ENCODE data around the gene IFRD2.
"Not testable (repeated sequence)": the region's sequence is repeated elsewhere in the genome, so short reads cannot be mapped to it uniquely, and the experiment has no call there.

Gene IFRD2

DNA sequence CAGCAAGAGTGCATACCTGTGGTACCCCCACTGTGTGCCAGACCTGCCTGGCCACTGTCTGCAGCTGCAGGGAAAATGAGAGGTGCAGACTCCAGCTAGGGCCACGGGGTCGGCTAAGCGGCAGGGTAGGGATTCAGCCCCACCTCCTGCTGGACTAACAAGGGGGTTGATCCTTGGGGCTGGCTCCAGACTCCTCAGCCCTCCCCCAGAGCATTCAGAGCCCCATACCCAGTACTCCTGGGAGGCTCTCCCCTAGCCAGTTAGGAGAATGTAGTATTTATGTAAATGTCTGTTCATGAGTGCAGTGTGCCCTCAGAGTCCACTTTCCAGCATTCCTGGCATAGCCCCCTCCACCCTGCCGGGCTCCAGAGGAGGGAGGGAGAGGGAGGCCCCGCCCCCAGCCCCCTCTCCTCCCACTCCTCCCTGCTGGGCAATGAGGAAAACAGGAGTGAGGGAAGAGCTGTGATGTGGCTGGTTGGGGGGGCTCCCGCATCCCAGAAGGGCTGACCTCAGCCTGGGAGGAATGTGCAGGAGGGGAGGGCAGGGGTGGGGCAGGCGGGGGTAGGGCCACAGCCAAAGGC is 27.8 kb downstream of the IFRD2 start:
- no peak for DNase-seq

DNA sequence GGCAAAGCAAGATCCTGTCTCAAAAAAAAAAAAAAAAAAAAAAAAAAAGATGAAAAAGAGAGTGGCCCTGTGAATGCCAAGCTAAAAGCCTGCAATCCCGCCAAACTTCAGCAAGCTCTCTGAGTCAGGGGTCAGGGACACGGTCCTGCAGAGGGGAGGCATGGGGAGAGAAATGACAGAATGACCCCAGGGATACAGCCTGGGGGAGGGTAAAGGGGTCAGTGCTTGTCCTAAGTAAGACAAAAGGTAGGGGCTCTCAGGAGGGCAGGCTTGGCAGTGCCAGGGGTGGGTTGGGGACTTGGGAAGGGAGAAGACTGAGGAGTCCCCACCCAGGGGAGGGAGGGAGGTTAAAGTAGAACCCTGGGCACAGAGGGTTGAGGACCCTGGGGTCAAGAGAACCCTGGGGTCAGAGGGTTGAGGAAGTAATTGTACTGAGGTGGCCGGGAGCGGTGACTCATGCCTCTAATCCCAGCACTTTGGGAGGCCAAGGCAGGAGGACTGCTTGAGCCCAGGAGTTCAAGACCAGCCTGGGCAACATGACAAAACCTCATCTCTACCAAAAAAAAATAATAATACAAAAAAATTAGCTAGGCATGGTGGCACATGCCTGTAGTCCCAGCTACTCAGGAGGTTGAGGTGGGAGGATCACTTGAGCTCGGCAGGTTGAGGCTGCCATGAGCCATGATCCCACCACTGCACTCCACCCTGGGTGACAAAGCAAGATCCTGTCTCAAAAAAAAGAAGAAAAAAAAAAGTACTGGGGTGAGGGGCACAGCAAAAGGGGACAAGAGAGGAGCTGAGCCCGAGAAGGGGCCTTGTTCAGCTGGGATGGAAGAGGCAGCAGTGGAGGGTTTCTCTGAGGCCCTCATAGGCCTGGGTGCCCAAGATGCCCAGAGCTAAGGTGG is 28.5 kb downstream of the IFRD2 start:
- DNase-seq, result no peak

DNA sequence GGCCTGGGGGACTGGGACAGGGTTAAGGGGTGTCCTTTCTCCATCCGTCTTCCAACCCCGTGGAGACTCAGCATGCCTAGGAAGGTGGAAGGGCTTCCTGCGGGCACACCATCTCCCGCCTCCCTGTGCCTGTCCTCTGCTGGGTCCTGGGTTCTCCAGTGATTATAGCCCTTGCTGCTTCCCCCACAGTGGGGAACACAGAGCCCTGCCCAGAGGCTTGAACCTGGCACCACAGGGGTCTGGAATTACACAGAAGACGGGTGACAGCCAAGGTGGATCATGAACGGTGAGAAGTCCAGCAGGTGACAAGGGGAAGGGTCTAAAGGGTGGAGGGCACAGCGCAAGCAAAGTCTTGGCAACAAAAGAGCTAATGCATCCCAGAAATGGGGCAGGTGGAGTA is 29.5 kb downstream of the IFRD2 start:
- no peak for DNase-seq

DNA sequence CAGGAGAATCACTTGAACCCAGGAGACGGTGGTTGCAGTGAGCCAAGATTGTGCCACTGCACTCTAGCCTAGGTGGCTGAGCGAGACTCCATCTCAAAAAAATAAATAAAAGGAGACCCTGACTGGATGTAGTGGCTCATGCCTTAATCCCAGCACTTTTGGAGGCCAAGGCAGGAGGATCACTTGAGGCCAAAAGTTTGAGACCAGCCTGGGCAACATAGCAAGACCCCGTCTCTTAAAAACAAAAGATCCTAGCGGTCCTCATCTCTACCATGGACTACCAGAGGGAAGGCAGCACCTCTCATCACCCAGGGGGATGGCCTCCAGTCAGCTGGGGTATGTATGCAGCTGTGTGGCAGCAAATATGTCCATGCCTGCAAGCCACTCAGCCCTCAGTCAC is 30.0 kb downstream of the IFRD2 start:
- DNase-seq, result not testable (repeated sequence)

DNA sequence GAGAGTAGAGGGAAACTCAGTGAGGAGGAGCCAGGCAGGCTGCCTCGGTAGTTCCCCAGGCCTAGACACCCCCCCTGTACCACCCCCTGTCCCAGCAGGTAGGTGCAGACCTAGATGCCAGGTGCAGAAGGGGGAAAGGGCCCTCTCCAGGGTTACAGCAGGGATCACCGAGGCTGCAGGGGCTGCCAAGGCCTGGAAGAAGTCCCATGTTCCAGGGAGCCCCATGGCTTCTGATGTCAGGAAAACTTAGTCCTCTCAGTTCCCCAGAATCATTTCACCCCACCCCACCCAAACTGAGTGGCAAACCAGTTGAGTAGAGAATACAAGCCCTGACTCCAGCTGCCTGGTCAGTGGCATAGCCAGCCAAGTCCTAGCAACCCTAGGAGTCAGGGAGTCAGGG is 30.7 kb downstream of the IFRD2 start:
- no peak for DNase-seq

DNA sequence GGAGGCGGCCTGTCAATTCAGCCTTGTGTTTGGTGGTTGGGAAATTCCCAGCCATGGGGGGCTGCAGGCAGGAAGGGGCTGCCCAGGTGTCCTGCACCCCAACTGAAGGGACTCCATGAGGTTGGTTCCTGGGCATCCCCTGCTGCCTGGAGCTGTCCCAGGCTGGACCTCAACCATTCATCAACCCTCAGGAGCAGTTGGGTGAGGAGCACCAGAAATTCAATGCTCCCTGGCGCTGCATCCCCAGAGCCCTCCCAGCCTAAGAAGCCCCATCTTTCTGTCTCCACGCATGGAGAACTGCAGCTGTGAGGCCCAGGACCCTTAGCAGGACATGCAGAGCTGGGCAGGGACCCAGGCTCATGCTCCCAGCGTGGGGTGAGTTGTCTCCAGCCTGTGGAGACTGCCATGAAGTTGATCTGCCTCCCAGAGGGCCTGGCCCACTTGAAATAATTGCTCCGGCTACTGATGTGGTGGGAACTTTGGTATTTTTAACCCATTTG is 31.2 kb downstream of the IFRD2 start:
- no peak for DNase-seq

DNA sequence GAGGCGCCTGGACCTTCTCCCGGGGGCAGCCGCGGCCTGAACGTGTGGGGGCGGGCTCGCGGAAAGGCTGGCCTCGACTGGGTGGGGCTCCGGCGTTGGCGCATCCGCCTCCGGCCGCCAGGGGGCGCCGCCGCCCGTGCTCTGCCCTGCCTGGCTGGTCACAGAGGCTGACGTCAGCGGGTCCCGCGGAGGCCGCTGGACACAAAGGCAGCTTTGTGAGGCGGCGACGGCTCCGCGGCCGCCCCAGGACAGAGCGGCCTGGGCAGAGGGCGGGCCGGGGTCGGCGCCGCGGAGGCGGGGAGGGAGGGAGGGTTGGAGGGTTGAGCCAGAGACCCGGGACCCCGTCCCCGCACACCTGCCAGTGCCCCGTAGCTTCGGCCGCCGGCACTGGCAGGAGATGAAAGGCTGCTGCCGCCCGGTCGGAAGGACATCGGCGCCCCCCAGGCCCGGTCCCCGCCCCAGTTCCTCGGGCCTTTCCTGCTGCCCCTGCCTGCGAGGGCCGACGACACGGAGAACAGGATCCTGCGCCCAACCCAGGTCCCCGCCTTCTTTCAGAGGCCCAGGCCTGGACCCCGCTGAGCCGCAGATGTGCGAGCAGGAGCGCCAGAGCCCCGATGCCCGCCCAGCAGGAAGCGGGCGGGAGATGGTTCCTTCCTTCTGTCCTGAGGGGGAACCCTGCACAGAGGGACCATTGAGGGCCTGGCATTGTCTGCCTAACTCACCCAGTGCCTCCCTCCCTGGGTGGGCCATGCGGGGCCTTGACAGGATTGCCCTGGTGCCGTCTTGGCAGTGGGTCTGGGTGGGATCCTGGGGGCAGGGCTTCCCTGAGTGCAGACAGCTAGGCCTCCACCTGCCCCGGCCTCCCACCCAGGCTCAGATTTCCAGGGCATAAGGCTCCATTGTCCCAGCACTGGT is 31.9 kb downstream of the IFRD2 start:
- DNase-seq, result peak; percentile 71 to 78

DNA sequence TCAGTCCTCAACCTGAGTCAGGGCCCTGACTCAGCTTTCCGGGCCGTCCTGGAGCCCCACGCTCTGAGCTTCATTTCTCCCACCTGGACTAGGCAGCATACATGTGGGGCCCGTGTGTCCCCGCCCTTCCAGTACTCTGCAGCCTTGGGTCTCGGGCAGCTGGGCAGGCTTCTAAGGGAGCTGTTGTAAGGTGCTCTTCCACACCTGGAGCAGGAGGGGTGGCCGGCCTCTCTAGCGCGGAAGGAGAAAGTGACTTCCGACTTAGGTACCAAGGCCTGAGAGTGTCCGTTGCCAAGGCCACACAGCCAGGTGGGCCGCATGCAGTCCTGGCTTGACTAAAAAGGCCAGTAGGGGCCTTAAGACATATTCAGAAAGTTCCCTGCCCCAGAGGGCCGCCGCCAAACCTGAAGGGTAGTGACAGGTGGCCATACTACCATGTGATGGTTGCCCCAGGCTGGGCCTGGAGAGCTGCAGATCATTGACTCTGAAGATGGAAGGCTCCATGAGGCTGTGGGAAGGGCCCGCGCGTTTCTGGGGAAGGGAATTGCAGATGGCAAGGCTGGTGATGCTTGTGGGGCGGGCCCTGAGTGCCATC is 32.7 kb downstream of the IFRD2 start:
- no peak for DNase-seq

DNA sequence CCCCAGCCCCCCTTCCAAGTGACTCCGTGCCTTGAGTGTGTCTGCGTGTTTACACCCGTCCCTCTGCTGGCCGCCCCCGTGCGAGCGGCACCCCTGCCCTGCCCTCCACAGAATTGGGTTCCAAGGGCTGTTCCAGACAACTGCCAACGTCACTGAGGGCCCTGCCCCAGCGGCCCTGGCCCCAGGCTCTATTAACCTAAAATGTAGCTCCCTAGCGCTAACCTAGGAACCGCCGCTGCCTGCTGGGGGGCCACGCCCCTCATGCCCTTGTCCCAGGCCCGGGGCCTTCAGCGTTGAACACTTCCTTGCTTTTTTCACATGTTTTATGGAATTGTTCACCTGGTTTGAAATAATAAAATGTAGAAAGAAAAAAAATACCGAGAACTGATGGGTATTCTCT is 33.2 kb downstream of the IFRD2 start:
- DNase-seq, result no peak

DNA sequence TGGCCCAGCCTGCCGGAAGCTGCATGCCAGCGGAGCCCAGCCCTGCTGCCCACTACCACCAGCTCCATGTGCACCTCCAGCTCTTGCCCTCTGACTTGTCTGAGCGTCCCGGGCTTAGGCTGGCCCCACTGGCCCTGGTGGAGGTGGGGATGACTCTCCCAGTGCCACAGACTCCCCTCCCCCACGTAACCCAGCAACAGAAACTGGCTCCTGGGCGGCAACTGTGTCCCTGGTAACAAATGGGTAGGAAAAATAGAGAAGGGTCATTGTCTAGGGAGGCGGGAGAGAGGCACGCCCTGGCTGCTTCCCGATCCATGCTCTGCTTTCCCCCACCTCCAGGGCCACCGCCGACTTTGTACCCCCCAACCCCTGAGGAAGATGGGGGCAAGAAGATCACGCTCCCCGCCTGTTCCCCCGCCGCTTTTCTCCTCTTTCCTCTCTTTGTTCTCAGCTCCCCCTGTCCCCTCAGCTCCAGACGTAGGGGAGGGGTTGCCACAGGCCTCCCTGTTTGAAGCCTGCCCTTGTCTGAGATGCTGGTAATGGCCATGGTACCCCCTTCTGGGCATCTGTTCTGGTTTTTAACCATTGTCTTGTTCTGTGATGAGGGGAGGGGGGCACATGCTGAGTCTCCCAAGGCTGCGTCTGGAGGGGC is 34.1 kb downstream of the IFRD2 start:
- DNase-seq, result no peak

DNA sequence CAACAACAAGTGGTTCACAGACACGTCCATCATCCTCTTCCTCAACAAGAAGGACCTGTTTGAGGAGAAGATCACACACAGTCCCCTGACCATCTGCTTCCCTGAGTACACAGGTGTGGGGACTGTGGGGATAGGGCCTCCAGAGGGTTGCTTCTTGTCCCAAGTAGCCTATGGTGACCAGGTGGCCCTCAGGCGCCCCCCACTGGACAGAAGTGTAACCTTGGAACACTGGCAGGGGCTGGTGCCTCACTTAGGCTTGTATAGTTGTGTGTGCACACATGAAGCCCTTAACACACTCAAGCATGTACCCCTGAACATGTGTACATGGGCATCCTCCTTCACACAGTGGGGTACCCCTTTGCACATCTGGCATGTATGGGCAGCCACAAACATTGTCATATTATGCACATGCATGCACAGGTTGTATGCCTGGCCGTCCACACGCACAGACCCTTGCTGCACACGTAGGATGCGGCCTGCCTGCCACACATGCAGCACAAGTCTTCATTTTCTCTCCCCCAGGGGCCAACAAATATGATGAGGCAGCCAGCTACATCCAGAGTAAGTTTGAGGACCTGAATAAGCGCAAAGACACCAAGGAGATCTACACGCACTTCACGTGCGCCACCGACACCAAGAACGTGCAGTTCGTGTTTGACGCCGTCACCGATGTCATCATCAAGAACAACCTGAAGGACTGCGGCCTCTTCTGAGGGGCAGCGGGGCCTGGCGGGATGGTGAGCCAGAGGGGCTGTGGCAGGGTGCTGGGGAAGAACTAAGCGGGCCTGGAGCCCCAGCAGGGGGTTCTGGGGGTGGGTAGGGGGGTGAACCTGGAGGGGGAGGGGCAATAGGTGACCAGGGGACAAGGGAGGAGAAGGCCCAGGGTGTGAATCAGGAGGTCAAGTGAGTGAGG is 35.0 kb downstream of the IFRD2 start:
- peak; percentile 27 to 38 for DNase-seq

DNA sequence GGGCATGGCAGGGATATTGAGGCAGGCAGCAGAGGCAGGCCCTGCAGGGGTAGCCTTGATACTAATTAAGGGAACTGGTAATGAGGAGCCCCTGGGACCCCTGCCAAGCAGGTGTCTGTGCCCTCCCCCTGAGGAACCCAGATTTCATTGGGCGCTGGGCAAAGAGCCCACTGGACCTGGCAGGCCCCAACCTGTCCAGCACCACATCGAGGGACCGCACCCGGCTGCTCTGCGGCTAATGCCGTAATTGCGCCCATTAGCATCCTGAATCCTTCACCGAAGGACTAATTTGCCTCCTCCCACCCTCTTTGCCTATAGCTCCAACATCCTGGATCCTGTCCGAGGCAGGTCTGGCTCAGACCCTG is 37.0 kb downstream of the IFRD2 start:
- DNase-seq, result no peak

DNA sequence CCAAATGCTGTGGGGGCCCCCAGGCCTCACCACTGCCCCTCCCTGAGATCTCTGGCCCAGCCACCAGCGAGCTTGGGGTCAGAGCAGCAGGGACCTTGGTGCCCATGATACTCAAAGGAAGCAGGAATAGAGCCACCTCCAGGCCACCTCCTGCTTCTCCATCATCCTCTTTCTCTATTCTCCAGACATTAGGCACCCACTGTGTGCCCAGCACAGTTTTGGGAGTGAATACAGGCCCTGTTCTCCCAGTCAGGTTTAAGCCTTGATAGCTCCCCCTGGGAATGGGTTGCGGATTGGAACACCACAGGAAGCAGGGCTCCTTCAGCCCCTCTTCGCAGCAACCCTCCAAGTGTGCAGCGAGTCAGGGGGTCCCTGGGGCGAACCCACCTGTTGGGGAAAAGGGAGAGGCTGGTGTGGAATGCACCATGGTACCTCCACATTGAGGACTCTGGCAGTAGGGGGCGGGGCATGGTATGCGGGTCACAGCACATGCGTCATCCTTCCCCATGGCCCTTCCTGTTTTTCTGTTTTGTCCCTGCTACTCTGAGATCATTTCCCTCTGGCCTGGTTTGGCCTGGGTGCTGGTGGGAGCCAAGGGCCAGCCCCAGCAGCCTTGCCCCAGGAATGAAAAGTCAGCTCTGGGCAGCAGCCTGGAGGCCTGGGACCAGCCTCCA is 37.5 kb downstream of the IFRD2 start:
- no peak for DNase-seq

DNA sequence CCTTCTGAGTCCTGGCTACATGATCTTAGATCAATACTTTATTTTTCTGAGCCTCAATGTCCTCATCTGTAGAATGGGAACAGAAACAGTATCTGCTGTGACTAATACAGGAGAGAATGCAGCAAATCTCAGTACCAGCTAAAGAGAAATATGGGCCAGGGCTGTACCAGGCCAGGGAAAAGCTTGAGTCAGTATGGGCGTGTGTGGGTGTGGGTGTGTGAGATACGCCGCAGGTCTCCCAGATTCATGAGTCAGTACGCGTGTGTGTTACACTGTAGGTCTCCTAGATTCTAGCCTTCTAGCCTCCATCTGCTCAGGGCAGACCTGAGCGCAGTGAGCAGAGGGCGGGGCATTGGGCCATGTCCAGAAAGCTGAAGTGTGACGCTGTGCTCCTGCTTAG is 41.0 kb downstream of the IFRD2 start:
- no peak for DNase-seq

DNA sequence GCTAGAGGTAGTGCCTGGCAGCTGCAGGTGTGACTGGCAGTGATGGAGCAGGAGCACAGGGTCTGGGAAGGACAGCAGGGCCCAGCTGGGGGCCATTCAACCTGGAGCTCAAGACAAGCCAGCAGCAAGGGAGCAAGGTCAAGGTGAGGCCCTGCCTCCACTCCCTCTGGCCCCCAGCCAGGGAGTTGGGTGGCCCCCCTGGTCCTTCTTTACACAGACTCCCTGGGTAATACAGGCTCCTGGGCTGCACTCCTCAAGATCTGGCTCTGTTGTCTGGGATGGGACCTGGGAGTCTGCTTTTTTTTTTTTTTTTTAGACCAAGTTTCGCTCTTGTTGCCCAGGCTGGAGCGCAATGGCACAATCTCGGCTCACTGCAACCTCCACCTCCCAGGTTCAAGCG is 41.7 kb downstream of the IFRD2 start:
- no peak for DNase-seq

DNA sequence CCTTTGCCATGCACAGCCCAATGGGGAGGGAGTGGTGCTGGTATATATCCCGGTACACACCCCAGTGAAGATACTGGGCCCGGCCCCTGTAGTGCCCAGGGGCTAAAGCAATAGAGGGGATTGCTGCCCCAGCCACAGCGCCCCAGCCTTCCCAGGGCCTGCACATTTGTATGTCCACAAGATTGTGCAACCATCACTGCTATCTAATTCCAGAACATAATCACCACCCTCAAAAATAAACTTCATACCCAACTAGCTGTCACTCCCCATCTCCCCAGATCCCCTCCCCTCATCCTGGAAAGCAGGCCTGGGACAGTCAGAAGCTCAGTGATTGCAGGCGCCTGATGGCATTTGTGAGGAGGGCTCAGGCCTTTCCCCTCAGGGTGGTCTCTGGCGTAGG is 42.8 kb downstream of the IFRD2 start:
- no peak for DNase-seq

DNA sequence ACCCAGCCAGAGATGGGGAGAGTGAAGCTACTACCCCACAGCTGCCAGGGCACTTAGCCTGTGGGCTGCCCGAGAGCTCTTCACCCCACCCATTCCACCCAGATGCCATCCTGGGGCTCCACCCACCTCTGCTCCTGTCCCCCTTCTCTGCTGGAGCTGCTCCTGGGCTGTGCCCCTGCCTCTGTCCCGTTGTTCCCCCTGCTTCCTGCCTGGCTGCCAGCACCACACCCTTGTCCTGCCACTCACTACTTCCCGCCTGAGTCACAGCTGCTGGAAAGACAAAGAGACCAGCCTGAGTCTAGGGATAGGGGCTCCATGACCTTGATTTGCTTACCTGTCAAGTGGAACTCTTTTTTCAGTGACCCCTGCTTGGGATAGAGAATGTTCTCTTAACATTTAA is 43.8 kb downstream of the IFRD2 start:
- no peak for DNase-seq

DNA sequence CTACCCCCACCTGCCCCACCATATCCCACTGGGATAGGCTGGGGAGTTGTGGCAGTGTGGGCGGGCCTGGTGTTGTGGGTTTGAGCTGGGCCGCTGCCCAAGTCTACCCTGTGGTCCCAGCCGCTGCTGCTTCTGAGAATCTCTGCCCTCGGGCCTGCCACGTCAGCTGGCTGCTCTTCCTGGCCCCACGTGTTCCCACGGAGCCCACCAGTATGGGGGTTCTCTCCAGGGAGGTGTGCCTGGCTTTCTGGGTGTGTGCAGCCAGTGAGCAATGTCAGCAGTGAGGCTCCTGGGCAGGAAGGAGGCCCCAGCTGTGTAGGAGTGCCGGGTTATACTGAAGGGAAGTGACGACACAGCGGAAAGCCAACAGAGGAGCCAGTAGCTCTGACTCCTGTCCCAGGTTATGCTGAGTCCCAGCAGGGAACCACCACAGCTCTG is 45.7 kb downstream of the IFRD2 start:
- peak; percentile 93 to 94 for DNase-seq

DNA sequence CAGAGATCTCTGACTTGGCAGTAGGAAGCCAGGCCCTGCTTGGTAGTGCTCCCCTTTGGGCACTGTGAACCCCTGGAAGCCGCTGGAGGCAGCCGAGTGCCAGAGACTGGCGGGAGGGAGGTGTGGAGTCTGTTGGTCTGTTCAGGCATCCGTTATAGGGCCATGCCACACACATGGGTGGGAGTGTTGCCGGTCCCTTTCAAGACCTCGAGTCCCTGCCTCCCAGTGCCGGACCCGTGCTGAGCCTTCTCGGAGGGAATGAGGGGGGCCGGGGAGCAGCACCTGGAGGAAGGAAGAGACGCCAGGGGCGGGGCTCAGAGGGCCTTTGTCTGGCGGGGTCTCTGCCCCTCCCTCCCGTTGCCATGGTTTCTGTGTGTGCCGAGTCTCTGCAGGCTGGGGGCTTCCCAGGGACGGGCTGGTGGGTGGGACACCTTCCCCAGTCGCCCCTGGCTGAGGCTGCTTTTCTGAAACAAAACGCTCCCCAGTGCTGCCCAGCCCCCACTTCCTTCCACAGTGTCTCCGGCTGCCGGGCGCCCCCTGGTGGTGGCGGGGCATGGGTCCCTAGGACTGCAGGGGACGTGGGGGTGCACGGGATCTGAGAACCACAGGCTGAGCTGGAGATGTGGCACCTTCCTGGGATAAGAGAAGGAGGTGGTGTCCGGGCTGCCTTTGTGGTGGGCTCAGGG is 46.3 kb downstream of the IFRD2 start:
- DNase-seq, result peak; percentile 88 to 90

DNA sequence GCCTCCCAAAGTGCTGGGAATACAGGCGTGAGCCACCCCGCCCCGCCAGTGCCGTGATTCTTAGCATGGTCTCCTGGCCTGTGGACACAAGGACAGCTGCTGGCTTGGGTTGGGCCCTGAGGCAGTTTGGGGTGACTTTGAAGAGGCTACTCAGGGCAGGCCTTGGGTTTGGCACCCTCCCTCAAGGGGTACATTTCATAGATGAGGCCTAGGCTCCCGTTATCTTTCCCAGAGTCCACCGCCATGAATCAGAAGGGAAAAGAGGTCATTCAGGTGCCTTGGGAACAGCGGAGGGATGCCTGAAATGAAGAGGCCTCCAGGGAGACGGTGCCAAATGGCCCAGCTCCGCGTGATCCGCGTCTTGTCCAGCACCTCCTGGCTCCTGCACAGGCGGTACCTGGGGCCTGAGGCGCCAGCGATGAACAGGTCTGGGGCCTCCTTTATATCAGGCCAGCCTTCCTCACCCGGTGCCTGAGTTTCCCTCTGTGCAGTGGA is 46.9 kb downstream of the IFRD2 start:
- DNase-seq, result no peak
